HEK293 (cell line): ENCODE measurements around the gene ASCL4.

Source experiments
- CTCF ChIA-PET: fragments of 350-600 bp; formaldehyde crosslinking; extraction: SDS; loops from one replicate; lab custom pipeline; 2021; ENCODE audit warnings: antibody characterized with exemption; lab: Yijun Ruan, JAX
- POLR2A ChIA-PET: fragments of 300-600 bp; formaldehyde crosslinking; extraction: SDS; loops from one replicate; lab custom pipeline; 2020; ENCODE audit warnings: antibody characterized with exemption, inconsistent platforms; lab: Yijun Ruan, JAX
- H3K27ac ChIP-seq: fragments of 200-500 bp; sonication (Bioruptor generic); 2 replicates; pipeline ENCODE4 v1.5.1; 2014; ENCODE audit warnings: low read depth, low read length, control low read depth, inconsistent platforms; ENCODE audit errors: extremely low read depth
- H3K36me3 ChIP-seq, 2 experiments: fragments of 200-500 bp in 1 of 2; sonication (Bioruptor generic) in 1 of 2; 1 replicate in 1 of 2; 2 replicates in 1 of 2; pipeline ENCODE4 v1.5.1; 2014 to 2017; ENCODE audit warnings: inconsistent platforms in 2 of 2, low read length in 2 of 2; ENCODE audit not compliant: control insufficient read depth in 2 of 2, insufficient read depth in 1 of 2
- H3K4me1 ChIP-seq: fragments of 200-500 bp; sonication (Bioruptor generic); 2 replicates; pipeline ENCODE4 v1.5.1; 2014; ENCODE audit warnings: mild to moderate bottlenecking, low read length, inconsistent platforms; ENCODE audit not compliant: control insufficient read depth, insufficient read depth
- H3K4me3 ChIP-seq: 2 replicates; pipeline ENCODE4 v1.5.1; 2011; ENCODE audit warnings: low read depth, mild to moderate bottlenecking, control low read depth, low read length, moderate library complexity
- H3K9me3 ChIP-seq: fragments of 200-500 bp; sonication (Bioruptor generic); 2 replicates; pipeline ENCODE4 v1.5.1; 2014; ENCODE audit warnings: low read depth, low read length, inconsistent platforms; ENCODE audit not compliant: control insufficient read depth, insufficient read depth
- GFI1B ChIP-seq: fragments of 450-650 bp; formaldehyde crosslinking; IDR thresholded peaks from 2 replicates; pipeline ENCODE4 v1.5.1; 2016; ENCODE audit warnings: missing biosample characterization, missing genetic modification characterization
- ZBTB7A ChIP-seq: fragments of 450-650 bp; formaldehyde crosslinking; IDR thresholded peaks from 2 replicates; pipeline ENCODE4 v1.5.1; 2016; ENCODE audit warnings: low read depth, missing biosample characterization, missing genetic modification characterization
- ZNF2 ChIP-seq: fragments of 450-650 bp; formaldehyde crosslinking; IDR thresholded peaks from 2 replicates; pipeline ENCODE4 v1.5.1; 2016; ENCODE audit warnings: missing biosample characterization, missing genetic modification characterization
- ZNF214 ChIP-seq: fragments of 450-650 bp; formaldehyde crosslinking; IDR thresholded peaks from 2 replicates; pipeline ENCODE4 v1.5.1; 2017; ENCODE audit warnings: missing biosample characterization, mild to moderate bottlenecking, missing genetic modification characterization, borderline replicate concordance
- ZNF558 ChIP-seq: fragments of 450-650 bp; formaldehyde crosslinking; IDR thresholded peaks from 2 replicates; pipeline ENCODE4 v1.5.1; 2016; ENCODE audit warnings: missing biosample characterization, missing genetic modification characterization
- ZNF654 ChIP-seq: fragments of 450-650 bp; formaldehyde crosslinking; IDR thresholded peaks from 2 replicates; pipeline ENCODE4 v1.5.1; 2016; ENCODE audit warnings: low read depth, missing biosample characterization, missing genetic modification characterization
- ZSCAN23 ChIP-seq: fragments of 450-650 bp; formaldehyde crosslinking; IDR thresholded peaks from 2 replicates; pipeline ENCODE4 v1.5.1; 2016; ENCODE audit warnings: missing biosample characterization, missing genetic modification characterization
- TF ChIP-seq, protein P1 (sequence below): fragments of 450-650 bp; formaldehyde crosslinking; IDR thresholded peaks from 2 replicates; pipeline ENCODE4 v1.5.1; 2016; ENCODE audit warnings: missing biosample characterization, missing genetic modification characterization
- TF ChIP-seq, protein P2 (sequence below): fragments of 450-650 bp; formaldehyde crosslinking; IDR thresholded peaks from 2 replicates; pipeline ENCODE4 v1.5.1; 2016; ENCODE audit warnings: missing biosample characterization, missing genetic modification characterization, low read depth
- TF ChIP-seq, protein P3 (sequence below): IDR thresholded peaks from 2 replicates; pipeline ENCODE4 v1.6.1; 2011; ENCODE audit warnings: mild to moderate bottlenecking, low read depth, low read length, borderline replicate concordance
- TF ChIP-seq, protein P4 (sequence below): fragments of 450-650 bp; IDR thresholded peaks from 2 replicates; pipeline ENCODE4 v1.5.1; 2018; ENCODE audit warnings: missing biosample characterization, mild to moderate bottlenecking, missing genetic modification characterization
- TF ChIP-seq, protein P5 (sequence below): fragments of 450-650 bp; formaldehyde crosslinking; IDR thresholded peaks from 2 replicates; pipeline ENCODE4 v1.5.1; 2016; ENCODE audit warnings: missing biosample characterization, missing genetic modification characterization
- TF ChIP-seq, protein P6 (sequence below): fragments of 450-650 bp; formaldehyde crosslinking; optimal IDR thresholded peaks from 2 replicates; pipeline ENCODE3; 2016; ENCODE audit warnings: missing biosample characterization, mild to moderate bottlenecking, missing genetic modification characterization
- TF ChIP-seq, protein P7 (sequence below): fragments of 450-650 bp; formaldehyde crosslinking; IDR thresholded peaks from 2 replicates; pipeline ENCODE4 v1.5.1; 2016; ENCODE audit warnings: missing biosample characterization, missing genetic modification characterization
- TF ChIP-seq, protein P8 (sequence below): fragments of 450-650 bp; formaldehyde crosslinking; IDR thresholded peaks from 2 replicates; pipeline ENCODE4 v1.5.1; 2016; ENCODE audit warnings: missing biosample characterization, missing genetic modification characterization, borderline replicate concordance

Gene ASCL4

DNA sequence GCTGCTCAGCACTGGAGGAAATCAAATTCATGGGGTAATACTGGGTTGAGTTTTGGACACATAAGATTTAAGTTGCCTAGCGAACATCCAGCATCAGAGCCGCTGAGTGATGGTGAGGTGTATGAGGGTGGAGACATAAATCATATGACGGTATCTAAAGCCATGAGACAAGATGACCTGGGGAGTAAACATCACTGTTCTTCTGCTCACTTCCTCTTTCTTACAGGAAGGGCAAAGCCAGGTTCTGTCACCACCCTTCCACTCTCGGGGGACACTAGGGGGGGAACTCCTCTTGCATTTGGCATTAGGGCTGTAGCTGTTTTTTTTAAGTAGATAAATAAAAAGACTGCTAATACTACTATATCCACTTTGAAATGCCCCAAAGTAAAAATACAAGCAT is 37.6 kb upstream of the ASCL4 start (continued):
- TF ChIP-seq, protein P1, sequence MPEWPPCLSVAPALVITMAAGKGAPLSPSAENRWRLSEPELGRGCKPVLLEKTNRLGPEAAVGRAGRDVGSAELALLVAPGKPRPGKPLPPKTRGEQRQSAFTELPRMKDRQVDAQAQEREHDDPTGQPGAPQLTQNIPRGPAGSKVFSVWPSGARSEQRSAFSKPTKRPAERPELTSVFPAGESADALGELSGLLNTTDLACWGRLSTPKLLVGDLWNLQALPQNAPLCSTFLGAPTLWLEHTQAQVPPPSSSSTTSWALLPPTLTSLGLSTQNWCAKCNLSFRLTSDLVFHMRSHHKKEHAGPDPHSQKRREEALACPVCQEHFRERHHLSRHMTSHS (tag by site-specific recombination): no peak
- TF ChIP-seq ZBTB7A (tag by site-specific recombination): no peak
- TF ChIP-seq, protein P2, sequence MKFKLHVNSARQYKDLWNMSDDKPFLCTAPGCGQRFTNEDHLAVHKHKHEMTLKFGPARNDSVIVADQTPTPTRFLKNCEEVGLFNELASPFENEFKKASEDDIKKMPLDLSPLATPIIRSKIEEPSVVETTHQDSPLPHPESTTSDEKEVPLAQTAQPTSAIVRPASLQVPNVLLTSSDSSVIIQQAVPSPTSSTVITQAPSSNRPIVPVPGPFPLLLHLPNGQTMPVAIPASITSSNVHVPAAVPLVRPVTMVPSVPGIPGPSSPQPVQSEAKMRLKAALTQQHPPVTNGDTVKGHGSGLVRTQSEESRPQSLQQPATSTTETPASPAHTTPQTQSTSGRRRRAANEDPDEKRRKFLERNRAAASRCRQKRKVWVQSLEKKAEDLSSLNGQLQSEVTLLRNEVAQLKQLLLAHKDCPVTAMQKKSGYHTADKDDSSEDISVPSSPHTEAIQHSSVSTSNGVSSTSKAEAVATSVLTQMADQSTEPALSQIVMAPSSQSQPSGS (tag by site-specific recombination): no peak
- TF ChIP-seq, protein P3, sequence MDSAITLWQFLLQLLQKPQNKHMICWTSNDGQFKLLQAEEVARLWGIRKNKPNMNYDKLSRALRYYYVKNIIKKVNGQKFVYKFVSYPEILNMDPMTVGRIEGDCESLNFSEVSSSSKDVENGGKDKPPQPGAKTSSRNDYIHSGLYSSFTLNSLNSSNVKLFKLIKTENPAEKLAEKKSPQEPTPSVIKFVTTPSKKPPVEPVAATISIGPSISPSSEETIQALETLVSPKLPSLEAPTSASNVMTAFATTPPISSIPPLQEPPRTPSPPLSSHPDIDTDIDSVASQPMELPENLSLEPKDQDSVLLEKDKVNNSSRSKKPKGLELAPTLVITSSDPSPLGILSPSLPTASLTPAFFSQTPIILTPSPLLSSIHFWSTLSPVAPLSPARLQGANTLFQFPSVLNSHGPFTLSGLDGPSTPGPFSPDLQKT: no peak
- no peak for TF ChIP-seq ZSCAN23 (tag by site-specific recombination)

DNA sequence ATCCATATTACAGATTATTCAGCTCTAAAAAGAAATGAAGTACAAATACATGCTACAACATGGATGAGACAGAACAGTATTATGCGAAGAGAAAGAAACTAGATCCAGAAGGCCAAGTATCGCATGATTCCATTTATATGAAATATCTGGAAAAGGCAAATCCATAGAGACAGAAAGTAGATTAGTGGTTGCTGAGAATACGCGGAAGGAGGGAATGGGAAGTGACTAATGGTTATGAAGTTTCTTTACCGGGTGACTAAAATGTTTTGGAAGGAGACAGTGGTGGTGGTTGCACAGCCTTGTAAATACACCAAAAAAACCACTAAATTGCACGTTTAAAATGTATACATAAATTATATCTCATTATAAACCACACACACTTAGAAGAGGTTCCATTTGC is 26.0 kb upstream of the ASCL4 start:
- no peak for TF ChIP-seq ZNF654 (tag by site-specific recombination)
- TF ChIP-seq GFI1B (tag by site-specific recombination): no peak
- TF ChIP-seq, protein P4, sequence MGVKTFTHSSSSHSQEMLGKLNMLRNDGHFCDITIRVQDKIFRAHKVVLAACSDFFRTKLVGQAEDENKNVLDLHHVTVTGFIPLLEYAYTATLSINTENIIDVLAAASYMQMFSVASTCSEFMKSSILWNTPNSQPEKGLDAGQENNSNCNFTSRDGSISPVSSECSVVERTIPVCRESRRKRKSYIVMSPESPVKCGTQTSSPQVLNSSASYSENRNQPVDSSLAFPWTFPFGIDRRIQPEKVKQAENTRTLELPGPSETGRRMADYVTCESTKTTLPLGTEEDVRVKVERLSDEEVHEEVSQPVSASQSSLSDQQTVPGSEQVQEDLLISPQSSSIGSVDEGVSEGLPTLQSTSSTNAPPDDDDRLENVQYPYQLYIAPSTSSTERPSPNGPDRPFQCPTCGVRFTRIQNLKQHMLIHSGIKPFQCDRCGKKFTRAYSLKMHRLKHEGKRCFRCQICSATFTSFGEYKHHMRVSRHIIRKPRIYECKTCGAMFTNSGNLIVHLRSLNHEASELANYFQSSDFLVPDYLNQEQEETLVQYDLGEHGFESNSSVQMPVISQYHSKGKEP (tag by site-specific recombination): no peak
- TF ChIP-seq, protein P5, sequence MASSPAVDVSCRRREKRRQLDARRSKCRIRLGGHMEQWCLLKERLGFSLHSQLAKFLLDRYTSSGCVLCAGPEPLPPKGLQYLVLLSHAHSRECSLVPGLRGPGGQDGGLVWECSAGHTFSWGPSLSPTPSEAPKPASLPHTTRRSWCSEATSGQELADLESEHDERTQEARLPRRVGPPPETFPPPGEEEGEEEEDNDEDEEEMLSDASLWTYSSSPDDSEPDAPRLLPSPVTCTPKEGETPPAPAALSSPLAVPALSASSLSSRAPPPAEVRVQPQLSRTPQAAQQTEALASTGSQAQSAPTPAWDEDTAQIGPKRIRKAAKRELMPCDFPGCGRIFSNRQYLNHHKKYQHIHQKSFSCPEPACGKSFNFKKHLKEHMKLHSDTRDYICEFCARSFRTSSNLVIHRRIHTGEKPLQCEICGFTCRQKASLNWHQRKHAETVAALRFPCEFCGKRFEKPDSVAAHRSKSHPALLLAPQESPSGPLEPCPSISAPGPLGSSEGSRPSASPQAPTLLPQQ: 0 out of 2 replicates have a peak, but pooled peaks have one; percentile 19
- TF ChIP-seq, protein P6, sequence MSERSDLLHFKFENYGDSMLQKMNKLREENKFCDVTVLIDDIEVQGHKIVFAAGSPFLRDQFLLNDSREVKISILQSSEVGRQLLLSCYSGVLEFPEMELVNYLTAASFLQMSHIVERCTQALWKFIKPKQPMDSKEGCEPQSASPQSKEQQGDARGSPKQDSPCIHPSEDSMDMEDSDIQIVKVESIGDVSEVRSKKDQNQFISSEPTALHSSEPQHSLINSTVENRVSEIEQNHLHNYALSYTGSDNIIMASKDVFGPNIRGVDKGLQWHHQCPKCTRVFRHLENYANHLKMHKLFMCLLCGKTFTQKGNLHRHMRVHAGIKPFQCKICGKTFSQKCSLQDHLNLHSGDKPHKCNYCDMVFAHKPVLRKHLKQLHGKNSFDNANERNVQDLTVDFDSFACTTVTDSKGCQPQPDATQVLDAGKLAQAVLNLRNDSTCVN (tag by site-specific recombination): no peak
- TF ChIP-seq, protein P7, sequence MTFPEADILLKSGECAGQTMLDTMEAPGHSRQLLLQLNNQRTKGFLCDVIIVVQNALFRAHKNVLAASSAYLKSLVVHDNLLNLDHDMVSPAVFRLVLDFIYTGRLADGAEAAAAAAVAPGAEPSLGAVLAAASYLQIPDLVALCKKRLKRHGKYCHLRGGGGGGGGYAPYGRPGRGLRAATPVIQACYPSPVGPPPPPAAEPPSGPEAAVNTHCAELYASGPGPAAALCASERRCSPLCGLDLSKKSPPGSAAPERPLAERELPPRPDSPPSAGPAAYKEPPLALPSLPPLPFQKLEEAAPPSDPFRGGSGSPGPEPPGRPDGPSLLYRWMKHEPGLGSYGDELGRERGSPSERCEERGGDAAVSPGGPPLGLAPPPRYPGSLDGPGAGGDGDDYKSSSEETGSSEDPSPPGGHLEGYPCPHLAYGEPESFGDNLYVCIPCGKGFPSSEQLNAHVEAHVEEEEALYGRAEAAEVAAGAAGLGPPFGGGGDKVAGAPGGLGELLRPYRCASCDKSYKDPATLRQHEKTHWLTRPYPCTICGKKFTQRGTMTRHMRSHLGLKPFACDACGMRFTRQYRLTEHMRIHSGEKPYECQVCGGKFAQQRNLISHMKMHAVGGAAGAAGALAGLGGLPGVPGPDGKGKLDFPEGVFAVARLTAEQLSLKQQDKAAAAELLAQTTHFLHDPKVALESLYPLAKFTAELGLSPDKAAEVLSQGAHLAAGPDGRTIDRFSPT: no peak
- TF ChIP-seq ZNF558 (tag by site-specific recombination): no peak
- no peak overlapping the region for H3K4me3 ChIP-seq
- POLR2A ChIA-PET: no interaction called here
- CTCF ChIA-PET: interaction anchor here (0.7 kb wide), 1 partner anchor 76 kb away, joined by 3 read pairs; no protein-coding TSS in a partner anchor
- no peaks in the 10 kb centered on the region for H3K9me3 ChIP-seq
- H3K36me3 ChIP-seq: peaks cover 91 to 97% of the 10 kb centered on the region in 2 experiments
- no peak overlapping the region for H3K27ac ChIP-seq
- no peaks in the 10 kb centered on the region for H3K4me1 ChIP-seq

DNA sequence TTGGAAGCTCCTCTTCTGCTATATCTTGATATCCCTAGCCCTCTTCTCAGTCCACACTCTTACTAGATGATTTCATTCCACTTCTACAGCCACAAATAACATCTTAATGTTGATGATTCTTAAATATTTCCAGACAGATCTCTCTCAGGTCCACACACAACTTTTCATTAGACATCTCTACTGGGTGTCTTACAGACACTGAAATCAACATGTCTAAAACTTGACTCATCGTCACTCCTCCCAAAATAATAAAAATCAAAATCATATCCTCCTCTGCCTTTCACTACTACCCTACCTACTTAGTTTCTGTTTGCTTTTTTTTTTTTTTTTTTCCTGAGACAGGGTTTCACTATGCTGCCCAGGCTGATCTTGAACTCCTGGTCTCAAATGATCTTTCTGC is 25.4 kb upstream of the ASCL4 start:
- H3K27ac ChIP-seq: no peak overlapping the region
- H3K4me1 ChIP-seq: no peaks in the 10 kb centered on the region
- H3K4me3 ChIP-seq: no peak overlapping the region
- ChIA-PET POLR2A (no interaction called here), CTCF (no interaction called here)
- H3K36me3 ChIP-seq: peaks cover 90 to 97% of the 10 kb centered on the region in 2 experiments
- no peaks in the 10 kb centered on the region for H3K9me3 ChIP-seq
- TF ChIP-seq ZNF2 (no peak), ZNF214 (tag by site-specific recombination) (no peak)
- TF ChIP-seq, protein P8, sequence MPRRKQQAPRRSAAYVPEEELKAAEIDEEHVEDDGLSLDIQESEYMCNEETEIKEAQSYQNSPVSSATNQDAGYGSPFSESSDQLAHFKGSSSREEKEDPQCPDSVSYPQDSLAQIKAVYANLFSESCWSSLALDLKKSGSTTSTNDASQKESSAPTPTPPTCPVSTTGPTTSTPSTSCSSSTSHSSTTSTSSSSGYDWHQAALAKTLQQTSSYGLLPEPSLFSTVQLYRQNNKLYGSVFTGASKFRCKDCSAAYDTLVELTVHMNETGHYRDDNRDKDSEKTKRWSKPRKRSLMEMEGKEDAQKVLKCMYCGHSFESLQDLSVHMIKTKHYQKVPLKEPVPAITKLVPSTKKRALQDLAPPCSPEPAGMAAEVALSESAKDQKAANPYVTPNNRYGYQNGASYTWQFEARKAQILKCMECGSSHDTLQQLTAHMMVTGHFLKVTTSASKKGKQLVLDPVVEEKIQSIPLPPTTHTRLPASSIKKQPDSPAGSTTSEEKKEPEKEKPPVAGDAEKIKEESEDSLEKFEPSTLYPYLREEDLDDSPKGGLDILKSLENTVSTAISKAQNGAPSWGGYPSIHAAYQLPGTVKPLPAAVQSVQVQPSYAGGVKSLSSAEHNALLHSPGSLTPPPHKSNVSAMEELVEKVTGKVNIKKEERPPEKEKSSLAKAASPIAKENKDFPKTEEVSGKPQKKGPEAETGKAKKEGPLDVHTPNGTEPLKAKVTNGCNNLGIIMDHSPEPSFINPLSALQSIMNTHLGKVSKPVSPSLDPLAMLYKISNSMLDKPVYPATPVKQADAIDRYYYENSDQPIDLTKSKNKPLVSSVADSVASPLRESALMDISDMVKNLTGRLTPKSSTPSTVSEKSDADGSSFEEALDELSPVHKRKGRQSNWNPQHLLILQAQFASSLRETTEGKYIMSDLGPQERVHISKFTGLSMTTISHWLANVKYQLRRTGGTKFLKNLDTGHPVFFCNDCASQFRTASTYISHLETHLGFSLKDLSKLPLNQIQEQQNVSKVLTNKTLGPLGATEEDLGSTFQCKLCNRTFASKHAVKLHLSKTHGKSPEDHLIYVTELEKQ (tag by site-specific recombination): no peak
